Fibroblast of lung (primary cell): ENCODE data around the gene OGFOD2.

ENCODE experiments used
- CTCF ChIP-seq, 2 donors: IDR thresholded peaks in 1 of 2; conservative IDR thresholded peaks in 1 of 2; 1 replicate in 1 of 2; 2 replicates in 1 of 2; pipeline ENCODE4 v1.5.1; 2011 to 2012; ENCODE audit warnings: low read length in 2 of 2, control low read depth in 1 of 2, inconsistent platforms in 1 of 2, low read depth in 1 of 2, mild to moderate bottlenecking in 1 of 2
- EZH2 ChIP-seq: IDR thresholded peaks from 2 replicates; pipeline ENCODE4 v1.5.1; 2012; ENCODE audit warnings: low read length, control low read depth, mild to moderate bottlenecking; ENCODE audit errors: missing control alignments

DNA sequence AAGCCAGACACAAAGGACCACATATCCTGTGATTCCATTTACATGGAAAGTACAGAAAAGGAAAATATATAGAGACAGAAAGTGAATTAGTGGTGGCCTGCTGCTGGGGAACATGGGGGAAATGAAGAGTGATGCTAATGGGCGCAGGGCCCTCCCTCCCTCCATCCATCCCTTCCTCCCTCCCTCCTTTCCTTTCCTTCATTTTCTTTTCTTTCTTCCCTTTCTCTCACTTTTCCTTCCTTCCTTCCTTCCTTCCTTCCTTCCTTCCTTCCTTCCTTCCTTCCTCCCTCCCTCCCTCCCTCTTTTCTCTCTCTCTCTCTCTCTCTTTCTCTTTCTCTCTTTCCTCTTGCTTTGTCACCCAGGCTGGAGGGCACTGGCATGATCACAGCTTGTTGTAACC, 42.7 kb downstream of the OGFOD2 start:
- TF ChIP-seq CTCF (conservative IDR thresholded peaks at IDR 0.05 in 1 of 2, IDR thresholded peaks at IDR 0.05 in 1 of 2; ENCODE audit: low read depth in 1 of 2, low read length in 2 of 2): no peak
- TF ChIP-seq EZH2: no peak
